Measurements from ENCODE around the gene CATSPERD. TPM values are rescaled to one million over a fixed set of nuclear protein-coding genes. Genes with fewer than 3 reads are reported as not detected.
A peak's percentile ranks its signal among the peaks of the same experiment; 100 is the strongest.
"Not testable (repeated sequence)": the region's sequence is repeated elsewhere in the genome, so short reads cannot be mapped to it uniquely, and the experiment has no call there.

CATSPERD gene
- total and polyA plus RNA-seq, 3 experiments from 2014 or later, result not detected

- Histone ChIP-seq H3K4me1 (ENCODE audit: insufficient read depth, low read length) (peaks cover 22% of the 10 kb centered on the region), H3K36me3 (ENCODE audit: insufficient read depth, low read length) (peaks cover 28% of the 10 kb centered on the region), H3K9me3 (ENCODE audit: low read length) (no peaks in the 10 kb centered on the region), H3K4me3 (ENCODE audit: low read length) (no peak overlapping the region), H3K27me3 (ENCODE audit: insufficient read depth, low read length, poor library complexity, severe bottlenecking) (no peaks in the 10 kb centered on the region), H3K27ac (ENCODE audit: low read depth, low read length) (no peak overlapping the region)
- ChIA-PET POLR2A (interaction anchor here (0.5 to 1.0 kb wide), 2 partner anchors 8 to 24 kb away, joined by 3 to 5 read pairs; no protein-coding TSS in a partner anchor), CTCF (interaction anchor here (0.6 to 2.0 kb wide), 3 partner anchors 26 to 700 kb away, joined by 3 to 19 read pairs (median 3); partner anchors contain the start of gene RPL36)
- Mint-ChIP-seq H3K27ac (no peak overlapping the region), H3K4me3 (no peak overlapping the region), H3K9me3 (no peaks in the 10 kb centered on the region), H3K36me3 (peaks cover 0 to 48% (median 4%) of the 10 kb centered on the region in 3 donors), H3K27me3 (no peaks in the 10 kb centered on the region), H3K4me1 (peaks cover 23 to 28% (median 26%) of the 10 kb centered on the region in 3 donors)
- DNase-seq, result no peak
These were observed 5.6 kb upstream of the CATSPERD start for GRCh38 chr19:5714816-5715215.

DNA sequence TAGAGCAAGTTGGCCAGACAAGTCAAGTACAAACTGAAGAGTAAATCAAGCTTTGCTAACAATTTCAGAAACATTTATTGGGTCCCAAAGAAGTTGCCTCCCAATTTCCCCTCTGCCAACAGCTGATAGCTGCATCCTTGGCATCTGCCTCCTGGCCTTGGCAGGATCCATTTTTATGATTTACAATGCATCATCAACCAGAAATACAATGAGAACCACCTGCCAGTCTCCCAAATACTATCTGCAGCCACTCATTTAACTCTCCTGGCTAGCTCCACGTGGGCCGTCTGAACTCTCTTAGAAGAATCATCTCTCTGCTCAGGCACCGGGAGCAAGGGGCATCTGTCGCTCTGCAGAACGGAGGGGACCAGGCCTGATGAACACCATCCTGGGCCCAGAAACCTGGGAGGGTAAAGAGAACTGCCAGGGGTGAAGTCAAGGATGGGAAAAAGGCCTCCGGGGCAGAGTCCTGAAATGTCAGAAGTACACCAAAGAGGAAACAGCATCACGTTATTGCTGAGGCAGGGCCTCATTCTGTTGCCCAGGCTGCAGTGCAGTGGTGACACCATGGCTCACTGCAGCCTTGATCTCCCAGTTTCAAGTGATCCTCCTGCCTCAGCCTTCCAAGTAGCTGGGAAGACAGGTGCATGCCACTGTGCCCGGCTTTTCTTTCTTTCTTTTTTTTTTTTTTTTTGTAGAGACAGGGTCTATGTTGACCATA is 3.1 kb upstream of the CATSPERD start:
- no peaks in the 10 kb centered on the region for H3K9me3 ChIP-seq (ENCODE audit: low read length)
- ChIA-PET POLR2A (interaction anchor here (0.5 to 1.0 kb wide), 2 partner anchors 26 to 414 kb away, joined by 3 read pairs; no protein-coding TSS in a partner anchor), CTCF (interaction anchor here (4.5 kb wide), 1 partner anchor 27 kb away, joined by 47 read pairs; the partner anchor contains the start of gene RPL36)
- no peak overlapping the region for H3K4me3 ChIP-seq (ENCODE audit: low read length)
- peak overlapping the region; percentile 91 for H3K27ac ChIP-seq (ENCODE audit: low read depth, low read length)
- H3K4me1 ChIP-seq (ENCODE audit: insufficient read depth, low read length), result peaks cover 22% of the 10 kb centered on the region
- H3K27me3 Mint-ChIP-seq, result no peaks in the 10 kb centered on the region
- H3K4me3 Mint-ChIP-seq, result peak overlapping the region in 6 of 7 donors; percentile 21 to 96 (median 77)
- peaks cover 23 to 32% (median 28%) of the 10 kb centered on the region in 3 donors for H3K4me1 Mint-ChIP-seq
- peak overlapping the region in 7 of 8 donors; percentile 26 to 98 (median 78) for H3K27ac Mint-ChIP-seq
- no peak for DNase-seq
- no peaks in the 10 kb centered on the region for H3K9me3 Mint-ChIP-seq
- H3K36me3 Mint-ChIP-seq, result peaks cover 0 to 31% (median 4%) of the 10 kb centered on the region in 3 donors
- no peaks in the 10 kb centered on the region for H3K27me3 ChIP-seq (ENCODE audit: insufficient read depth, low read length, poor library complexity, severe bottlenecking)
- H3K36me3 ChIP-seq (ENCODE audit: insufficient read depth, low read length), result peaks cover 16% of the 10 kb centered on the region

DNA sequence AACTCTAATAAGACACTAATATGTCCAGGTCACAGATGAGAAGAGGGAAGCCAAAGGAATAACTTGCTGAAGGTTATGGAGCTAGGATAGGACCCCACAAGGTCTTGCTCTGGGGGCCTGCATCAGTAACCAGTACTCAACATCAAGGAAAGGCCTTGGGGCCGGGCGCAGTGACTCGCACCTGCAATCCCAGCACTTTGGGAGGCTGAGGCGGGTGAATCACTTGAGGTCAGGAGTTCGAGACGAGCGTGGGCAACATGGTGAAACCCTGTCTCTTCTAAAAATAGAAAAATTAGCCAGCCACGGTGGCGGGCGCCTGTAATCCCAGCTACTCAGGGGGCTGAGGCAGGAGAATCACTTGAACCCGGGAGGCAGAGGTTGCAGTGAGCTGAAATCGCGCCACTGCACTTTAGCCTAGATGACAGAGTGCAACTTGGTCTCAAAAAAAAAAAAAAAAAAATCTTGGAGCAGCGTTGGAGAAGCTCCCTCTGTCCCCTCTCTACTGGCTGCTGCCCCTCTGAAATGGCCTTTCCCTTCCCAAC is 2.3 kb upstream of the CATSPERD start:
- ChIA-PET POLR2A (interaction anchor here (1.0 to 1.5 kb wide), 2 partner anchors 27 to 31 kb away, joined by 3 to 12 read pairs; no protein-coding TSS in a partner anchor), CTCF (interaction anchor here (0.7 to 4.5 kb wide), 2 partner anchors 20 to 28 kb away, joined by 4 to 47 read pairs; partner anchors contain the start of gene RPL36)
- peak overlapping the region; percentile 91 for H3K27ac ChIP-seq (ENCODE audit: low read depth, low read length)
- no peaks in the 10 kb centered on the region for H3K9me3 ChIP-seq (ENCODE audit: low read length)
- H3K4me1 ChIP-seq (ENCODE audit: insufficient read depth, low read length), result peaks cover 22% of the 10 kb centered on the region
- peak overlapping the region; percentile 93 for H3K4me3 ChIP-seq (ENCODE audit: low read length)
- no peaks in the 10 kb centered on the region for H3K9me3 Mint-ChIP-seq
- H3K4me1 Mint-ChIP-seq, result peaks cover 23 to 32% (median 28%) of the 10 kb centered on the region in 3 donors
- H3K27me3 Mint-ChIP-seq, result no peaks in the 10 kb centered on the region
- H3K4me3 Mint-ChIP-seq, result peak overlapping the region; percentile 87 to 96 (median 92)
- peaks cover 0 to 26% (median 4%) of the 10 kb centered on the region in 3 donors for H3K36me3 Mint-ChIP-seq
- peak overlapping the region; percentile 74 to 98 (median 94) for H3K27ac Mint-ChIP-seq
- DNase-seq, result no peak
- H3K27me3 ChIP-seq (ENCODE audit: insufficient read depth, low read length, poor library complexity, severe bottlenecking), result no peaks in the 10 kb centered on the region
- peaks cover 8% of the 10 kb centered on the region for H3K36me3 ChIP-seq (ENCODE audit: insufficient read depth, low read length)

DNA sequence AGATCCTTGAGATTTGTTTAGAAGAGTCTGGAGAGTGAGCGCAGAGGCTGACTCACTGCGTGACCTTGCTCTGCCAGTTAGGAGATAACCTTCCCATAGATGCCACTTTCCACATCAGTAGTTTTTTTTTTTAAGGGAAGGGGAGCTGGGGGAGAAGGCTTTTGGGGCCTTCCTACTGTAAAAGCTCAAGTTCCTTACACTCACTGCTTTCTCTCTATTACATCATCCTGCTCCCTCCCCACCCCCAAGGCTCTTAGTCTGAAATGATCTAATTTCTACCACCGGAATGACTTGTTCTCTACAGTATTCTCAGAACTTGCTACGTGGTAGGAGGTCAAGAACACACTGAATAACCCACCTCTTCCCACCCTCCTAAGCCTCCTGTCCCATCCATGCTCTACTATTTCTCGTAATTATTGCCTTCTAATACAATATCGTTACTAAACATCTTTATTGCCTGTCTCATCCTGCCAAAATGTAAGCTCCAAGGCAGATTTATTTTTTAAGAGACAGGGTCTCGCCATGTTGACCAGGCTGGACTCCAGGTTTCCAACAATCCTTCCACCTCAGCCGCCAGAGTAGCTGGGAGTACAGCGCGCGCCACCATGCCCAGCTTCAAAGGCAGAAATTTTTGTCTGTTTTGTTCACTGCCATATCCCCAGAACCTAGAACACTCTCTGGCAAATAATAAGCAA is 1.7 kb upstream of the CATSPERD start:
- DNase-seq, result no peak

GRCh38 chr19:5719274-5719960 is 1.0 kb upstream of the CATSPERD start:
- DNase-seq, result peak in 1 of 5 donors; percentile 33
- H3K36me3 ChIP-seq (ENCODE audit: insufficient read depth, low read length), result peaks cover 3% of the 10 kb centered on the region
- Mint-ChIP-seq H3K27me3 (no peaks in the 10 kb centered on the region), H3K36me3 (peaks cover 0 to 14% (median 0%) of the 10 kb centered on the region in 3 donors), H3K4me3 (peak overlapping the region; percentile 89 to 96 (median 92)), H3K4me1 (peaks cover 21 to 32% (median 28%) of the 10 kb centered on the region in 3 donors), H3K9me3 (no peaks in the 10 kb centered on the region), H3K27ac (peak overlapping the region; percentile 92 to 98 (median 95))
- peak overlapping the region; percentile 91 for H3K27ac ChIP-seq (ENCODE audit: low read depth, low read length)
- ChIA-PET CTCF (interaction anchor here (0.6 to 4.5 kb wide), 7 partner anchors 11 to 85 kb away, joined by 3 to 47 read pairs (median 3); partner anchors contain the start of genes DUS3L and RPL36), POLR2A (interaction anchor here (0.6 to 2.0 kb wide), 6 partner anchors 26 to 185 kb away, joined by 3 to 28 read pairs (median 10); partner anchors contain the start of genes DUS3L, RPL36, SAFB and SAFB2)
- H3K4me1 ChIP-seq (ENCODE audit: insufficient read depth, low read length), result peaks cover 22% of the 10 kb centered on the region
- H3K27me3 ChIP-seq (ENCODE audit: insufficient read depth, low read length, poor library complexity, severe bottlenecking), result no peaks in the 10 kb centered on the region
- no peaks in the 10 kb centered on the region for H3K9me3 ChIP-seq (ENCODE audit: low read length)
- H3K4me3 ChIP-seq (ENCODE audit: low read length), result peak overlapping the region; percentile 93

More for the DNA sequence above, 1.7 kb upstream of the CATSPERD start:
- Histone ChIP-seq H3K36me3 (ENCODE audit: insufficient read depth, low read length) (peaks cover 3% of the 10 kb centered on the region), H3K4me3 (ENCODE audit: low read length) (peak overlapping the region; percentile 93), H3K4me1 (ENCODE audit: insufficient read depth, low read length) (peaks cover 22% of the 10 kb centered on the region), H3K9me3 (ENCODE audit: low read length) (no peaks in the 10 kb centered on the region), H3K27ac (ENCODE audit: low read depth, low read length) (peak overlapping the region; percentile 91), H3K27me3 (ENCODE audit: insufficient read depth, low read length, poor library complexity, severe bottlenecking) (no peaks in the 10 kb centered on the region)
- Mint-ChIP-seq H3K4me3 (peak overlapping the region; percentile 87 to 96 (median 92)), H3K9me3 (no peaks in the 10 kb centered on the region), H3K4me1 (peaks cover 23 to 32% (median 28%) of the 10 kb centered on the region in 3 donors), H3K36me3 (peaks cover 0 to 20% (median 4%) of the 10 kb centered on the region in 3 donors), H3K27me3 (no peaks in the 10 kb centered on the region), H3K27ac (peak overlapping the region; percentile 85 to 98 (median 95))
- POLR2A ChIA-PET, result interaction anchor here (0.6 to 1.5 kb wide), 3 partner anchors 28 to 73 kb away, joined by 3 to 12 read pairs (median 3); partner anchors contain the start of gene DUS3L
- CTCF ChIA-PET, result interaction anchor here (0.7 to 4.5 kb wide), 4 partner anchors 10 to 29 kb away, joined by 3 to 47 read pairs (median 4); partner anchors contain the start of gene RPL36

DNA sequence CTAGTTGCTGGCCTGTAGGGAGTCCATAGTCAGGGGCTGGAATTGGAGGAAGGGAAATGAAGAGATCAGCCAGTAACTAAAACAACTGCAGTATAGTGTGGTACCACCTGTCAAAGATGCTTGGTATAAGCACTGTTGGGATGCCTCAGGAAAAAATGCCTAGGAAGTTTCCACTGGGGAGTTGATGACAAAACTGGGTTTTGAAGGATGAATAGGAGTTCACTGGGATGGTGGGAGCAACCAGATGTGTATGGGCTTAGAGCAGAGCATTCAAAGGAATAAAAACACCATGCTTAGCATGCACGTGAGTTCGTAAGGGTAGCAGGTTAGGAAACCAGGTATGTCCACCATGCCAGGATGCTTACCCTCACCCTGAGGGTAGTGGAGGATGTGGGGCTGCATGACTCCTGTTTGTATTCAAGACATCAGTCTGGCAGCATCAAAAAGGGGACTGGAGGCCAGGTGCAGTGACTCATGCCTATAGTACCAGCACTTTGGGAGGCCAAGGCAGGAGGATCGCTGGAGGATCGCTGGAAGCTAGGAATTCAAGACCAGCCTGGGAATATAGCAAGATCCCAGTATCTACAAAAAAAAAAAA is 7.1 kb downstream of the CATSPERD start:
- peaks cover 0 to 6% (median 0%) of the 10 kb centered on the region in 3 donors for H3K36me3 Mint-ChIP-seq
- peaks cover 0 to 2% (median 0%) of the 10 kb centered on the region in 5 donors for H3K9me3 Mint-ChIP-seq
- CTCF ChIA-PET, result interaction anchor here (1.4 kb wide), 1 partner anchor 38 kb away, joined by 3 read pairs; the partner anchor contains the start of gene RPL36
- no peaks in the 10 kb centered on the region for H3K36me3 ChIP-seq (ENCODE audit: insufficient read depth, low read length)
- no peaks in the 10 kb centered on the region for H3K4me1 ChIP-seq (ENCODE audit: insufficient read depth, low read length)
- POLR2A ChIA-PET, result interaction anchor here (0.6 kb wide), 1 partner anchor 36 kb away, joined by 3 read pairs; no protein-coding TSS in a partner anchor
- H3K9me3 ChIP-seq (ENCODE audit: low read length), result no peaks in the 10 kb centered on the region
- H3K4me3 ChIP-seq (ENCODE audit: low read length), result no peak overlapping the region
- peaks cover 8 to 12% of the 10 kb centered on the region in 2 donors for H3K27me3 Mint-ChIP-seq
- H3K27ac ChIP-seq (ENCODE audit: low read depth, low read length), result no peak overlapping the region
- no peaks in the 10 kb centered on the region for H3K4me1 Mint-ChIP-seq
- no peak overlapping the region for H3K4me3 Mint-ChIP-seq
- H3K27me3 ChIP-seq (ENCODE audit: insufficient read depth, low read length, poor library complexity, severe bottlenecking), result no peaks in the 10 kb centered on the region
- no peak overlapping the region for H3K27ac Mint-ChIP-seq
- DNase-seq, result no peak

DNA sequence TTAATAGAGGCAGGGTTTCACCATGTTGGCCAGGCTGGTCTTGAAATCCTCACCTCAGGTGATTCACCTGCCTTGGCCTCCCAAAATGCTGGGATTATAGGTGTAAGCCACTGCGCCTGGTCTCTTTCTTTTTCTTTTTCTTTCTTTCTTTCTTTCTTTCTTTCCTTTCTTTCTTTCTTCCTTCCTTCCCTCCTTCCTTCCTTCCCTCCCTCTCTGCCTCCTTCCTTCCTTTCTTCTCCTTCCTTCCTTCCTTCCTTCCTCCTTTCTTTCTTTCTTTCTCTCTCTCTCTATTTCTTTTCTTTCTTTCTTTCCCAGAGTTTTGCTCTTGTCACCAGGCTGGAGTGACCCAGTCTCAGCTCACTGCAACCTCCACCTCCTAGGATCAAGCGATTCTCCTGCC is 12.7 kb downstream of the CATSPERD start:
- H3K9me3 Mint-ChIP-seq, result not testable (repeated sequence)

More for the DNA sequence above, 12.7 kb downstream of the CATSPERD start:
- H3K4me1 ChIP-seq (ENCODE audit: insufficient read depth, low read length); H3K36me3 ChIP-seq (ENCODE audit: insufficient read depth, low read length); DNase-seq; POLR2A ChIA-PET; CTCF ChIA-PET; H3K27me3 ChIP-seq (ENCODE audit: insufficient read depth, low read length, poor library complexity, severe bottlenecking); H3K27ac Mint-ChIP-seq; H3K9me3 ChIP-seq (ENCODE audit: low read length); H3K27ac ChIP-seq (ENCODE audit: low read depth, low read length); H3K4me3 ChIP-seq (ENCODE audit: low read length); H3K4me1 Mint-ChIP-seq; H3K4me3 Mint-ChIP-seq; H3K36me3 Mint-ChIP-seq: not testable (repeated sequence)
- peaks cover 9 to 12% of the 10 kb centered on the region in 2 donors for H3K27me3 Mint-ChIP-seq

Data from CD8-positive, alpha-beta memory T cell (primary cell).